ENCODE measurements around the gene BRICD5.
"Not testable (repeated sequence)": the region's sequence is repeated elsewhere in the genome, so short reads cannot be mapped to it uniquely, and the experiment has no call there.

The BRICD5 gene

GRCh38 chr16:2210386-2211365, at the start of gene BRICD5:
Gene BRICD5, minus strand, starts transcription at chr16:2210863. Its CDS starts 30 bp downstream, at chr16:2210833.
- Histone ChIP-seq H3K4me1 (ENCODE audit: insufficient read depth, low read length) (peaks cover 50% of the 10 kb centered on the region), H3K27ac (ENCODE audit: low read length) (no peak within 1 kb of the TSS), H3K36me3 (ENCODE audit: insufficient read depth, low read length) (peaks cover 71% of the 10 kb centered on the region), H3K79me2 (ENCODE audit: insufficient read depth, low read length) (peaks cover 62% of the 10 kb centered on the region), H3K4me2 (ENCODE audit: insufficient read depth, low read length) (0 out of 2 replicates have a peak within 1 kb of the TSS, but pooled peaks have one; percentile 99), H3K4me3 (ENCODE audit: low read depth in 1 of 2, low read length in 2 of 2) (no peak within 1 kb of the TSS), H3K9me3 (ENCODE audit: insufficient read depth, low read length, severe bottlenecking) (no peaks in the 10 kb centered on the region), H4K20me1 (ENCODE audit: insufficient read depth, low read length) (peaks cover 29% of the 10 kb centered on the region), H2AFZ (ENCODE audit: low read depth, low read length) (no peak within 1 kb of the TSS), H3K27me3 (ENCODE audit: insufficient read depth, low read length, poor library complexity) (no peaks in the 10 kb centered on the region), H3K9ac (ENCODE audit: low read depth, low read length) (no peak within 1 kb of the TSS)
- ATAC-seq (ENCODE audit: insufficient read depth, low read depth) (no peak), DNase-seq (no peak)
- TF ChIP-seq EZH2 (IDR thresholded peaks at IDR 0.05; ENCODE audit: borderline replicate concordance, low read depth, low read length, severe bottlenecking) (no peak), CTCF (IDR thresholded peaks at IDR 0.05; ENCODE audit: borderline replicate concordance, extremely low read depth, low read length, poor library complexity, severe bottlenecking) (no peak)

- Histone ChIP-seq H3K9ac (ENCODE audit: low read depth, low read length) (no peak overlapping the region), H3K36me3 (ENCODE audit: insufficient read depth, low read length) (peaks cover 100% of the 10 kb centered on the region), H2AFZ (ENCODE audit: low read depth, low read length) (no peak overlapping the region), H3K4me2 (ENCODE audit: insufficient read depth, low read length) (no peak overlapping the region), H4K20me1 (ENCODE audit: insufficient read depth, low read length) (peaks cover 66% of the 10 kb centered on the region), H3K27me3 (ENCODE audit: insufficient read depth, low read length, poor library complexity) (no peaks in the 10 kb centered on the region), H3K4me3 (ENCODE audit: low read depth in 1 of 2, low read length in 2 of 2) (no peak overlapping the region), H3K9me3 (ENCODE audit: insufficient read depth, low read length, severe bottlenecking) (no peaks in the 10 kb centered on the region), H3K79me2 (ENCODE audit: insufficient read depth, low read length) (peaks cover 80% of the 10 kb centered on the region), H3K4me1 (ENCODE audit: insufficient read depth, low read length) (peaks cover 7% of the 10 kb centered on the region; the same call in 1 of the 2 replicates), H3K27ac (ENCODE audit: low read length) (no peak overlapping the region)
- DNase-seq, result no peak
- ATAC-seq (ENCODE audit: insufficient read depth, low read depth), result no peak
- TF ChIP-seq EZH2 (IDR thresholded peaks at IDR 0.05; ENCODE audit: borderline replicate concordance, low read depth, low read length, severe bottlenecking), result no peak
- TF ChIP-seq CTCF (IDR thresholded peaks at IDR 0.05; ENCODE audit: borderline replicate concordance, extremely low read depth, low read length, poor library complexity, severe bottlenecking), result no peak
Measured at GRCh38 chr16:2260250-2260649, 49.6 kb upstream of the BRICD5 start.

- H3K9ac ChIP-seq (ENCODE audit: low read depth, low read length); H3K4me2 ChIP-seq (ENCODE audit: insufficient read depth, low read length); H3K4me3 ChIP-seq (ENCODE audit: low read depth in 1 of 2, low read length in 2 of 2); H3K27ac ChIP-seq (ENCODE audit: low read length); H3K9me3 ChIP-seq (ENCODE audit: insufficient read depth, low read length, severe bottlenecking); H2AFZ ChIP-seq (ENCODE audit: low read depth, low read length); DNase-seq; ATAC-seq (ENCODE audit: insufficient read depth, low read depth); H3K4me1 ChIP-seq (ENCODE audit: insufficient read depth, low read length); H3K27me3 ChIP-seq (ENCODE audit: insufficient read depth, low read length, poor library complexity): not testable (repeated sequence)
- Histone ChIP-seq H3K36me3 (ENCODE audit: insufficient read depth, low read length) (peaks cover 98% of the 10 kb centered on the region), H3K79me2 (ENCODE audit: insufficient read depth, low read length) (peaks cover 63% of the 10 kb centered on the region), H4K20me1 (ENCODE audit: insufficient read depth, low read length) (peaks cover 50% of the 10 kb centered on the region)
Measured at GRCh38 chr16:2258530-2258929, 47.9 kb upstream of the BRICD5 start.

- Histone ChIP-seq H3K4me3 (ENCODE audit: low read depth in 1 of 2, low read length in 2 of 2) (no peak overlapping the region), H3K79me2 (ENCODE audit: insufficient read depth, low read length) (peaks cover 55% of the 10 kb centered on the region), H3K36me3 (ENCODE audit: insufficient read depth, low read length) (peaks cover 98% of the 10 kb centered on the region), H3K9ac (ENCODE audit: low read depth, low read length) (no peak overlapping the region), H3K4me1 (ENCODE audit: insufficient read depth, low read length) (no peaks in the 10 kb centered on the region), H4K20me1 (ENCODE audit: insufficient read depth, low read length) (peaks cover 46% of the 10 kb centered on the region), H3K4me2 (ENCODE audit: insufficient read depth, low read length) (no peak overlapping the region), H3K27me3 (ENCODE audit: insufficient read depth, low read length, poor library complexity) (no peaks in the 10 kb centered on the region), H3K9me3 (ENCODE audit: insufficient read depth, low read length, severe bottlenecking) (no peaks in the 10 kb centered on the region), H3K27ac (ENCODE audit: low read length) (no peak overlapping the region), H2AFZ (ENCODE audit: low read depth, low read length) (no peak overlapping the region)
- no peak for TF ChIP-seq EZH2 (IDR thresholded peaks at IDR 0.05; ENCODE audit: borderline replicate concordance, low read depth, low read length, severe bottlenecking)
- ATAC-seq (ENCODE audit: insufficient read depth, low read depth) (no peak), DNase-seq (no peak)
Measured at GRCh38 chr16:2257726-2258125, 47.1 kb upstream of the BRICD5 start.
